BLaER1 (cell line): ENCODE results near the gene GMNN.

Source experiments
- H3K27ac ChIP-seq: shearing (Covaris generic); formaldehyde crosslinking; 2 replicates; pipeline ENCODE4 v1.8.1; 2022
- H3K27me3 ChIP-seq: shearing (Covaris generic); formaldehyde crosslinking; 2 replicates; pipeline ENCODE4 v1.8.1; 2022
- H3K36me3 ChIP-seq: shearing (Covaris generic); formaldehyde crosslinking; 2 replicates; pipeline ENCODE4 v1.8.1; 2022
- H3K4me1 ChIP-seq: shearing (Covaris generic); formaldehyde crosslinking; 2 replicates; pipeline ENCODE4 v1.8.1; 2022
- H3K4me2 ChIP-seq: shearing (Covaris generic); formaldehyde crosslinking; 2 replicates; pipeline ENCODE4 v1.8.1; 2022
- H3K4me3 ChIP-seq: shearing (Covaris generic); formaldehyde crosslinking; 2 replicates; pipeline ENCODE4 v1.8.1; 2022
- H3K9ac ChIP-seq: shearing (Covaris generic); formaldehyde crosslinking; 2 replicates; pipeline ENCODE4 v1.8.1; 2022
- H3K9me3 ChIP-seq: shearing (Covaris generic); formaldehyde crosslinking; 2 replicates; pipeline ENCODE4 v1.8.1; 2022
- H4K20me1 ChIP-seq: shearing (Covaris generic); formaldehyde crosslinking; 2 replicates; pipeline ENCODE4 v1.8.1; 2022
- Cebpa-rat ChIP-seq: shearing (Covaris generic); IDR thresholded peaks from 2 replicates; pipeline ENCODE4 v1.8.1; 2022

The GMNN gene

GRCh38 chr6:24824142-24824938 is 49.6 kb downstream of the GMNN start:
- Histone ChIP-seq H3K27me3 (no peaks in the 10 kb centered on the region), H3K9me3 (no peaks in the 10 kb centered on the region), H3K27ac (no peak overlapping the region), H3K4me1 (no peaks in the 10 kb centered on the region), H3K4me3 (no peak overlapping the region), H4K20me1 (no peaks in the 10 kb centered on the region), H3K4me2 (no peak overlapping the region), H3K9ac (no peak overlapping the region), H3K36me3 (peaks cover 53% of the 10 kb centered on the region)
- TF ChIP-seq Cebpa-rat = no peak

GRCh38 chr6:24825130-24825630 is 50.4 kb downstream of the GMNN start:
- TF ChIP-seq Cebpa-rat = no peak
- Histone ChIP-seq H3K36me3 (peaks cover 59% of the 10 kb centered on the region), H3K27ac (no peak overlapping the region), H3K4me1 (no peaks in the 10 kb centered on the region), H3K9ac (no peak overlapping the region), H4K20me1 (no peaks in the 10 kb centered on the region), H3K4me2 (no peak overlapping the region), H3K9me3 (no peaks in the 10 kb centered on the region), H3K27me3 (no peaks in the 10 kb centered on the region), H3K4me3 (no peak overlapping the region)

- Histone ChIP-seq H4K20me1 (no peaks in the 10 kb centered on the region), H3K9me3 (no peaks in the 10 kb centered on the region), H3K27ac (no peak overlapping the region), H3K4me3 (no peak overlapping the region), H3K4me1 (no peaks in the 10 kb centered on the region), H3K4me2 (no peak overlapping the region), H3K36me3 (peaks cover 67% of the 10 kb centered on the region), H3K9ac (no peak overlapping the region), H3K27me3 (no peaks in the 10 kb centered on the region)
- no peak for TF ChIP-seq Cebpa-rat
These were observed 52.4 kb downstream of the GMNN start for GRCh38 chr6:24827162-24827561.

DNA sequence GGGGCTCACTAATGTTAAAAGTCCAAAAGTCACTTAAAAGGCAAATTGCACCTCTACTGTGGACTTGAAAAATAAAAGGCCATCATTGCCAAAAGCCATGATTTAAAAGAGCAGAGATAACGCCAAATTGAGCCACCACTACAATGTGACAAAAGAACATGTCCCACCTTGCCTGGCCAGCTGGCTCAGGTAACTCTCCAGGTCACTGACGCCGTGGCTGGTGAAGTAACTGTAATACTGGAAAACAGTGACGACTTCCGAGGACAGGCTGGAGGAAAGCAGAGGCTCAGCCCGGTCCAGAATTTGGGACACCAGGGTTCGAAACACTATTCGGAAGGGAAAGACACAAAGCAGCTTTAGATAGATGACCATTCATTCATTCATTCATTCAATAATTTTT is 53.2 kb downstream of the GMNN start:
- no peak for TF ChIP-seq Cebpa-rat
- H3K9ac ChIP-seq = no peak overlapping the region
- H3K4me2 ChIP-seq = no peak overlapping the region
- H3K27ac ChIP-seq = no peak overlapping the region
- H3K4me3 ChIP-seq = no peak overlapping the region
- no peaks in the 10 kb centered on the region for H3K9me3 ChIP-seq
- H3K4me1 ChIP-seq = no peaks in the 10 kb centered on the region
- H3K36me3 ChIP-seq = peaks cover 66% of the 10 kb centered on the region
- H3K27me3 ChIP-seq = no peaks in the 10 kb centered on the region
- no peaks in the 10 kb centered on the region for H4K20me1 ChIP-seq

GRCh38 chr6:24829657-24830056 is 54.9 kb downstream of the GMNN start:
- TF ChIP-seq Cebpa-rat = no peak
- H3K36me3 ChIP-seq = peaks cover 63% of the 10 kb centered on the region
- H3K9ac ChIP-seq = no peak overlapping the region
- no peak overlapping the region for H3K4me3 ChIP-seq
- H3K27me3 ChIP-seq = no peaks in the 10 kb centered on the region
- H3K4me1 ChIP-seq = no peaks in the 10 kb centered on the region
- H3K27ac ChIP-seq = no peak overlapping the region
- no peak overlapping the region for H3K4me2 ChIP-seq
- H3K9me3 ChIP-seq = peaks cover 7% of the 10 kb centered on the region
- no peaks in the 10 kb centered on the region for H4K20me1 ChIP-seq

DNA sequence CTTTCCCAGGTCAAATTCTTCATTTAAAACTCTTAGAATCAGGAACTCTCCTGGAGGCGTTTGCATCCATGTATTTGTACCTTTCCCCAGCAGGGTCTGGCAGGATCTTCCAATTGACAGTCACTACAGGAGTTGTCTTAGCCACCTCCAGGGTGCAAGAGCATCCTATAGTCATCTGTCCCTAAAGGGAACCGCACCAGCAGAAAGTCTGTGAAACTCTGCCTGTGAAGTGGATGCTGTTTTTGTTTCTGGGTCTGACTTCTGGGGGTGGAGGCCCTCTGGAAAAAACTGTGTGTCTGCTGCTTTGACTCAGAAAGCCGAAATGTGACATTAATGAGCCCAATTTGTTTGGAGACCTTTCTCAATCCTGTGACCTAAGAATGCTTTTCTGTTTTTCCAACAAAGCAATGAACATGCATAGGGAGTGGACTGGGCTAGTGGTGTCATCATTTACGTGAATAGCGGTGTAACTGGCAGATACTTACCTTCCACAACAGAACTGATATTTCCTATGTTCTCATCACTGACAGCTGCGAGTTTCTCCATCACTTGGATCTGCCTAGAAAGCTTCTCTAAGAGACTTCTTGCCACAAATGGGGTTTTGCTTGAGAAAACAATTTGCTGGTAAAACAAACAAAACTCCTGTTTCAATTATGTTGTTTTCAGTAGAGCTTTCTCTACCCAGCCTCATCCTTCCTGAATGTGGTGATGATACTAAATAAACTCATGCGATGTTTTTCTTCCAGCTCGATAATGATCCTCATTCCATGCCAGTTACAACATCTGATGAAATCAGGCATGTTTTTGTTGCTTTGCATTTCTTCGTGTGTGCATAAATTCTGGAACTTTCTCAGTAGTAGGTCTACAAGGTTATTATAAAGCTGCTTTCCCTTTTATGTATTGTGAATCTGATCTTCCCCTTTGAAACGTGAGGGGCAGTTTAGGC is 57.3 kb downstream of the GMNN start:
- TF ChIP-seq Cebpa-rat = no peak
- Histone ChIP-seq H3K9me3 (peaks cover 9% of the 10 kb centered on the region), H3K27me3 (no peaks in the 10 kb centered on the region), H3K27ac (no peak overlapping the region), H3K9ac (no peak overlapping the region), H3K4me2 (no peak overlapping the region), H3K4me1 (no peaks in the 10 kb centered on the region), H3K36me3 (peaks cover 65% of the 10 kb centered on the region), H3K4me3 (no peak overlapping the region), H4K20me1 (no peaks in the 10 kb centered on the region)

GRCh38 chr6:24832794-24833193 is 58.1 kb downstream of the GMNN start:
- TF ChIP-seq Cebpa-rat = no peak

DNA sequence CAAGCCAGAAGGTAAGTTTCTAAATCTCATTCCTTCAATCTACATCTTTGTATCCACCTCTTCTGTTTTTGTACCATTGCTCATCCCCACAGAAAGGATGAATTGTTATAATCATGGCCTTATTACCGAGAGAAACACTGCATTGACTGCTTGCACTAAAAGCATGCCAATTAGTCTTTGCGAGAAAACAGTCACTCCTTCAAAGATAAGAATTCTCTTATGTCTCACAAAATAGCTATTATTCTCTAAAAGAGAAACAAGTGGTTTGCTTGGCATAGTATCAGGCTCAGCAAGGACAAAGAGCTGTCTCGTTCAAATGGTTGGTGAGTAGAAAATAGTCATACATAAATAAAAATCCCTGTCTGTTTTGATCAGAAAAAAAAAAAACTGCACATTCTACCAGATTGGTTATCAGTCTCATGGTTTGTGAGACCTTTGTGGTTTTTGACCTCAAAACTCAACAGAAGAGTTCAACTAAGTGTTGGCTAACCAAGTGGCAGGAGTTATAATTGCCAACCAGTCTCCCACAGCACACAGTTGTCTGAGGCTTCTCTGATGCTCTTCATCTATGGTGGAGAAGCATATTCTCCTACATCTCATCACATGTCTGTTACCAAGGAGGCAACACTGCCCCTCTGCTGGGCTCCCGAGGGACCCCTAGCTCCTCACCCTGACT is 59.1 kb downstream of the GMNN start:
- no peak for TF ChIP-seq Cebpa-rat
- H3K4me1 ChIP-seq = no peaks in the 10 kb centered on the region
- H3K27me3 ChIP-seq = no peaks in the 10 kb centered on the region
- H3K27ac ChIP-seq = no peak overlapping the region
- H3K4me3 ChIP-seq = no peak overlapping the region
- H4K20me1 ChIP-seq = no peaks in the 10 kb centered on the region
- H3K9ac ChIP-seq = no peak overlapping the region
- no peak overlapping the region for H3K4me2 ChIP-seq
- peaks cover 9% of the 10 kb centered on the region for H3K9me3 ChIP-seq
- H3K36me3 ChIP-seq = peaks cover 58% of the 10 kb centered on the region

More at GRCh38 chr6:24832794-24833193, 58.1 kb downstream of the GMNN start:
- no peak overlapping the region for H3K4me2 ChIP-seq
- no peak overlapping the region for H3K9ac ChIP-seq
- no peaks in the 10 kb centered on the region for H4K20me1 ChIP-seq
- no peaks in the 10 kb centered on the region for H3K27me3 ChIP-seq
- H3K27ac ChIP-seq = no peak overlapping the region
- no peak overlapping the region for H3K4me3 ChIP-seq
- H3K4me1 ChIP-seq = no peaks in the 10 kb centered on the region
- peaks cover 9% of the 10 kb centered on the region for H3K9me3 ChIP-seq
- peaks cover 58% of the 10 kb centered on the region for H3K36me3 ChIP-seq
